Measurements from ENCODE around the gene EFS.

EFS gene

DNA sequence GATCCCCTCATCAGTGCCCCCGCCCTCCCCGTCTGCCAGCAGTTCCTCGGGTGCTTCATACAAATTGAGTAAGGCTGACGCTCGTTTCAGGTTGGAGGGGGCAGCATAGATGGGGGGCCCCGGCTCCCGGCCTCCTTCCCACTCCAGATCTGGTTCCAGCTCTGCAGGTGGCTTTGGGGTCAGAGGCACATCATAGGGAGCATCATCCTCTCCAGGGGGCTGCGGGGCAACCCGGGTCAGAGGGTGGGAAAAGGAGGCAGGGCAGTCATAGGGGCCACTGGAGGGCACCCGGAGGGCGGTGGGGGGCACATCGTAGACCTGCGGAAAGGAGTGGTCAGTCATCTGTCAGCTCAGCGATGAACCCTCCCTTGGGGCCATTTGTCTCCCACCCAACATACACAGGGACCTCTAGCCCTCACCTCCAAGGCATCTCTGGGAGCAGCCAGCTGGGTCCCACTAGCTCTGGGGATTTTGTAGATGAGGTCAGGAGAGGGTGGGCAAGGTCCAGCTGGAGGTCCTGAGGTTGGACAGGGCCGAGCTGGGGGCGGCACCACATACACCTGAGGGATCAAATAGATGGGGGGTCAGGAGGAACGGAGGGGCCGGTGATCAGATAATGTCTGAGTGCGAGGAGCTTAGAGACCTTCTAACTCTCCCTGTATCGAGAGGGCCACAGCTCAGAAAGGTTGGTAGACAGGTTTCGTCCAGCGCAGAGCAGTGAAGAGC lies 5.1 kb downstream of the EFS start:
- TF ChIP-seq GLIS3 (CRISPR knock-in tag; IDR thresholded peaks at IDR 0.05) (no peak), ZFP3 (CRISPR knock-in tag; IDR thresholded peaks at IDR 0.05) (no peak), RARB (CRISPR knock-in tag; IDR thresholded peaks at IDR 0.05) (no peak), ARNTL (CRISPR knock-in tag; IDR thresholded peaks at IDR 0.05; ENCODE audit: borderline replicate concordance, low read depth) (no peak), CSDC2 (CRISPR knock-in tag; IDR thresholded peaks at IDR 0.05) (no peak), BACH2 (CRISPR knock-in tag; IDR thresholded peaks at IDR 0.05; ENCODE audit: borderline replicate concordance) (no peak), ZNF565 (CRISPR knock-in tag; conservative IDR thresholded peaks at IDR 0.05; ENCODE audit: low read depth) (no peak), ESRRG (CRISPR knock-in tag; IDR thresholded peaks at IDR 0.05) (no peak), ISL1 (CRISPR knock-in tag; IDR thresholded peaks at IDR 0.05) (no peak), ZNF8 (CRISPR knock-in tag; IDR thresholded peaks at IDR 0.05) (no peak), ZNF70 (CRISPR knock-in tag; IDR thresholded peaks at IDR 0.05) (no peak), ZC3H10 (CRISPR knock-in tag; IDR thresholded peaks at IDR 0.05) (no peak), SNAI2 (CRISPR knock-in tag; IDR thresholded peaks at IDR 0.05) (no peak), TCF4 (CRISPR knock-in tag; IDR thresholded peaks at IDR 0.05; ENCODE audit: borderline replicate concordance) (no peak), OSR1 (CRISPR knock-in tag; IDR thresholded peaks at IDR 0.05) (no peak), TOX (CRISPR knock-in tag; IDR thresholded peaks at IDR 0.05; ENCODE audit: borderline replicate concordance) (no peak)
- TF ChIP-seq, protein P1, sequence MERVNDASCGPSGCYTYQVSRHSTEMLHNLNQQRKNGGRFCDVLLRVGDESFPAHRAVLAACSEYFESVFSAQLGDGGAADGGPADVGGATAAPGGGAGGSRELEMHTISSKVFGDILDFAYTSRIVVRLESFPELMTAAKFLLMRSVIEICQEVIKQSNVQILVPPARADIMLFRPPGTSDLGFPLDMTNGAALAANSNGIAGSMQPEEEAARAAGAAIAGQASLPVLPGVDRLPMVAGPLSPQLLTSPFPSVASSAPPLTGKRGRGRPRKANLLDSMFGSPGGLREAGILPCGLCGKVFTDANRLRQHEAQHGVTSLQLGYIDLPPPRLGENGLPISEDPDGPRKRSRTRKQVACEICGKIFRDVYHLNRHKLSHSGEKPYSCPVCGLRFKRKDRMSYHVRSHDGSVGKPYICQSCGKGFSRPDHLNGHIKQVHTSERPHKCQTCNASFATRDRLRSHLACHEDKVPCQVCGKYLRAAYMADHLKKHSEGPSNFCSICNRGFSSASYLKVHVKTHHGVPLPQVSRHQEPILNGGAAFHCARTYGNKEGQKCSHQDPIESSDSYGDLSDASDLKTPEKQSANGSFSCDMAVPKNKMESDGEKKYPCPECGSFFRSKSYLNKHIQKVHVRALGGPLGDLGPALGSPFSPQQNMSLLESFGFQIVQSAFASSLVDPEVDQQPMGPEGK (CRISPR knock-in tag; IDR thresholded peaks at IDR 0.05; ENCODE audit: borderline replicate concordance), result no peak
- TF ChIP-seq, protein P2, sequence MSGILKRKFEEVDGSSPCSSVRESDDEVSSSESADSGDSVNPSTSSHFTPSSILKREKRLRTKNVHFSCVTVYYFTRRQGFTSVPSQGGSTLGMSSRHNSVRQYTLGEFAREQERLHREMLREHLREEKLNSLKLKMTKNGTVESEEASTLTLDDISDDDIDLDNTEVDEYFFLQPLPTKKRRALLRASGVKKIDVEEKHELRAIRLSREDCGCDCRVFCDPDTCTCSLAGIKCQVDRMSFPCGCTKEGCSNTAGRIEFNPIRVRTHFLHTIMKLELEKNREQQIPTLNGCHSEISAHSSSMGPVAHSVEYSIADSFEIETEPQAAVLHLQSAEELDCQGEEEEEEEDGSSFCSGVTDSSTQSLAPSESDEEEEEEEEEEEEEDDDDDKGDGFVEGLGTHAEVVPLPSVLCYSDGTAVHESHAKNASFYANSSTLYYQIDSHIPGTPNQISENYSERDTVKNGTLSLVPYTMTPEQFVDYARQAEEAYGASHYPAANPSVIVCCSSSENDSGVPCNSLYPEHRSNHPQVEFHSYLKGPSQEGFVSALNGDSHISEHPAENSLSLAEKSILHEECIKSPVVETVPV (CRISPR knock-in tag; IDR thresholded peaks at IDR 0.05), result no peak
- TF ChIP-seq, protein P3, sequence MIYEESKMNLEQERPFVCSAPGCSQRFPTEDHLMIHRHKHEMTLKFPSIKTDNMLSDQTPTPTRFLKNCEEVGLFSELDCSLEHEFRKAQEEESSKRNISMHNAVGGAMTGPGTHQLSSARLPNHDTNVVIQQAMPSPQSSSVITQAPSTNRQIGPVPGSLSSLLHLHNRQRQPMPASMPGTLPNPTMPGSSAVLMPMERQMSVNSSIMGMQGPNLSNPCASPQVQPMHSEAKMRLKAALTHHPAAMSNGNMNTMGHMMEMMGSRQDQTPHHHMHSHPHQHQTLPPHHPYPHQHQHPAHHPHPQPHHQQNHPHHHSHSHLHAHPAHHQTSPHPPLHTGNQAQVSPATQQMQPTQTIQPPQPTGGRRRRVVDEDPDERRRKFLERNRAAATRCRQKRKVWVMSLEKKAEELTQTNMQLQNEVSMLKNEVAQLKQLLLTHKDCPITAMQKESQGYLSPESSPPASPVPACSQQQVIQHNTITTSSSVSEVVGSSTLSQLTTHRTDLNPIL (CRISPR knock-in tag; IDR thresholded peaks at IDR 0.05; ENCODE audit: low read depth), result no peak
- ATAC-seq, result no peak

DNA sequence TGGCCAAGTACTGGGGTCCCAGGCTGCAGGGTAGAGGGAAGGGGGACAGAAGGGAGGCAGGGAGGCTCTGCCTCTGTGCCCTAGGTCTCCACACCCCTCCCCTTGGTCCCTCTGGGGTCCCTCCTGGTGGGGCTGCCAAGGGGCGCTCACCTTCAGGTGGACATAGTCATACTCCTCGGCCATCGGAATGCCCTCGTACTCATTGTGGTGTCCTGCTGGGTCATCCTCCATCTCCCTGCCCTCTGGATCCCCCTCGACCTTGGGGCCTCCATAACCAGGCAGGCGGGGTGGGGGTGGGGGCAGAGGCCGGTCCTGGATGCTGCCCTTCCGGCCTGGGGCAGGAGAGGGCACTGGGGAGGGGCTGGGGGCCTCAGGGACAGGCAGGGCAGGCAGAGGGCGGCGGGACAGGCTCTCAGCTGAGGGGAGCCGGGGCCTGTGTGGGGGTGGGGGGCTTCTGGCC lies 5.8 kb downstream of the EFS start:
- ATAC-seq, result no peak
- TF ChIP-seq ZNF565 (CRISPR knock-in tag; conservative IDR thresholded peaks at IDR 0.05; ENCODE audit: low read depth) (no peak), ARNTL (CRISPR knock-in tag; IDR thresholded peaks at IDR 0.05; ENCODE audit: borderline replicate concordance, low read depth) (no peak), ESRRG (CRISPR knock-in tag; IDR thresholded peaks at IDR 0.05) (no peak), SNAI2 (CRISPR knock-in tag; IDR thresholded peaks at IDR 0.05) (no peak), ZFP3 (CRISPR knock-in tag; IDR thresholded peaks at IDR 0.05) (no peak), ISL1 (CRISPR knock-in tag; IDR thresholded peaks at IDR 0.05) (no peak), BACH2 (CRISPR knock-in tag; IDR thresholded peaks at IDR 0.05; ENCODE audit: borderline replicate concordance) (no peak)
- TF ChIP-seq, protein P2 (CRISPR knock-in tag; IDR thresholded peaks at IDR 0.05), result no peak

DNA sequence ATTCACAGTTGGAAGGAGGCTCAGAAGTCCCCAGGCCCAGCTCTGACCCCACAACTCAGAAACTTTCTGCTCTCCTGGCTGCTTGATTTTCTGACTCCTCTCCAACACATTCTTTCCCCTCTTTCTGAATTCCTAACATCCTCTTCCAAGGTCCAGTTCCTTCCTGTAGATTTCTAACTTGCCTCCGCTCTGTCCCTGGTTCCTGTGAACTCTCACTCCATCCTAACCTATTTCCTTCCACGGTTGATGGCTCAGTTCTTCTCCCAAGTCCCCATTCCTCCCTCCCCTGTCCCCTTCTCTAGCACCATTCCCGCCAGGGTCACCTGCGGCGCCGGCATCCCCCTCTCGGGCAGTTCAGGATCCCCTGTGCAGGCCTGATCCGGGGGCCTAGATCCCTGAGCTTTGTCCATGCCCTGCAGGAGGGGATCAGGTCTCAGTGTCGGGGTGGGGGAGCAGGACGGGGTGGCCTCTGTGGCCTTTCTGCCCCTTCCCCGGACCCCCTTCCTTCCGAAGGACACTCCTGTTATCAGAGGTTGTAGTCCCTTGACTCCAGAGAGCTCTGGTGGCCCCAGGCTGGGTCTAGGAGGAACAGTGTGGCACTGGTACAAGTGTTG lies 6.3 kb downstream of the EFS start:
- no peak for ATAC-seq
- no peak for TF ChIP-seq ZFP3 (CRISPR knock-in tag; IDR thresholded peaks at IDR 0.05)
- no peak for TF ChIP-seq SNAI2 (CRISPR knock-in tag; IDR thresholded peaks at IDR 0.05)
- TF ChIP-seq, protein P2 (CRISPR knock-in tag; IDR thresholded peaks at IDR 0.05), result no peak
